Erythroblast (primary cell): ENCODE data around the gene CDK5RAP2.

Experiments
- GATA1 ChIP-seq: IDR thresholded peaks from 2 replicates; pipeline ENCODE4 v1.6.1; 2011; ENCODE audit warnings: low read depth, mild to moderate bottlenecking, control low read depth, low read length, moderate library complexity
- POLR2A ChIP-seq: IDR thresholded peaks from 2 replicates; pipeline ENCODE4 v1.6.1; 2011; ENCODE audit warnings: mild to moderate bottlenecking, low read length

- no peak for TF ChIP-seq POLR2A
- no peak for TF ChIP-seq GATA1
Observed at GRCh38 chr9:120442308-120442995, 137.5 kb downstream of the CDK5RAP2 start.
